ENCODE data around the gene HDAC1. TPM values are rescaled to one million over a fixed set of nuclear protein-coding genes. Genes with fewer than 3 reads are reported as not detected.
A peak's percentile ranks its signal among the peaks of the same experiment; 100 is the strongest.

The HDAC1 gene
- polyA plus RNA-seq, 3 donors: 73.8 to 95.0 (median 88.7) TPM

- no peaks in the 10 kb centered on the region for H3K36me3 ChIP-seq (replicated peaks in 1 of 2; ENCODE audit: control insufficient read depth in 1 of 2, insufficient read depth in 2 of 2, low read length in 2 of 2)
- Mint-ChIP-seq H3K36me3 (no peaks in the 10 kb centered on the region), H3K27ac (peak overlapping the region in 2 of 7 donors; percentile 6 to 11), H3K4me3 (no peak overlapping the region), H3K9me3 (peaks cover 0 to 5% (median 0%) of the 10 kb centered on the region in 7 donors), H3K4me1 (peaks cover 5% of the 10 kb centered on the region), H3K27me3 (ENCODE audit: low read depth in 3 of 3) (peaks cover 38 to 42% (median 38%) of the 10 kb centered on the region in 3 donors)
- H3K9ac ChIP-seq (ENCODE audit: insufficient read depth, low read length, poor library complexity, severe bottlenecking): no peak overlapping the region
- H3K27ac ChIP-seq (ENCODE audit: low read depth in 1 of 2, low read length in 2 of 2): no peak overlapping the region
- no peak for TF ChIP-seq CTCF (IDR thresholded peaks at IDR 0.05)
- H3K4me3 ChIP-seq (replicated peaks in 1 of 3; ENCODE audit: low read depth in 2 of 3, low read length in 3 of 3): no peak overlapping the region
- intact Hi-C loops (cut with micrococcal nuclease): no loop called here
- no peaks in the 10 kb centered on the region for H3K9me3 ChIP-seq (replicated peaks in 1 of 2; ENCODE audit: control insufficient read depth in 1 of 2, insufficient read depth in 1 of 2, low read length in 2 of 2)
- no peaks in the 10 kb centered on the region for H3K4me1 ChIP-seq (ENCODE audit: control insufficient read depth in 1 of 2, insufficient read depth in 2 of 2, low read length in 2 of 2)
- no peak overlapping the region for H3K4me2 ChIP-seq (replicated peaks; ENCODE audit: extremely low read depth, low read length, poor library complexity, severe bottlenecking)
- DNase-seq: no peak
- H3K79me2 ChIP-seq (ENCODE audit: insufficient read depth, low read length): no peaks in the 10 kb centered on the region
- H4K20me1 ChIP-seq (ENCODE audit: insufficient read depth, low read length): no peaks in the 10 kb centered on the region
- WGBS (ENCODE audit: insufficient coverage): 89% methylated on average over 7 of the region's 7 CpGs
- peak overlapping the region; percentile 5 for H2AFZ ChIP-seq (ENCODE audit: insufficient read depth, low read depth, low read length, poor library complexity, severe bottlenecking)
- peaks cover 0 to 26% of the 10 kb centered on the region in 2 donors for H3K27me3 ChIP-seq (ENCODE audit: control insufficient read depth in 2 of 2, insufficient read depth in 2 of 2, low read length in 2 of 2)
Observed at GRCh38 chr1:32272557-32273390, 19.1 kb upstream of the HDAC1 start.

GRCh38 chr1:32273391-32274208 is 18.3 kb upstream of the HDAC1 start:
- H3K27me3 Mint-ChIP-seq (ENCODE audit: low read depth in 3 of 3): peaks cover 38 to 42% (median 41%) of the 10 kb centered on the region in 3 donors
- no peak for DNase-seq
- H3K4me3 Mint-ChIP-seq: peak overlapping the region in 1 of 2 donors; percentile 58
- no peaks in the 10 kb centered on the region for H3K4me1 ChIP-seq (ENCODE audit: control insufficient read depth in 1 of 2, insufficient read depth in 2 of 2, low read length in 2 of 2)
- H4K20me1 ChIP-seq (ENCODE audit: insufficient read depth, low read length): no peaks in the 10 kb centered on the region
- peaks cover 0 to 5% (median 0%) of the 10 kb centered on the region in 7 donors for H3K9me3 Mint-ChIP-seq
- H2AFZ ChIP-seq (ENCODE audit: insufficient read depth, low read depth, low read length, poor library complexity, severe bottlenecking): peak overlapping the region; percentile 5
- WGBS (ENCODE audit: insufficient coverage): 45% methylated on average over 6 of the region's 10 CpGs
- H3K36me3 Mint-ChIP-seq: no peaks in the 10 kb centered on the region
- intact Hi-C loops (cut with micrococcal nuclease): no loop called here
- peak overlapping the region in 1 of 7 donors; percentile 59 for H3K27ac Mint-ChIP-seq
- H3K4me2 ChIP-seq (replicated peaks; ENCODE audit: extremely low read depth, low read length, poor library complexity, severe bottlenecking): no peak overlapping the region
- peaks cover 5% of the 10 kb centered on the region for H3K4me1 Mint-ChIP-seq
- H3K27me3 ChIP-seq (ENCODE audit: control insufficient read depth in 2 of 2, insufficient read depth in 2 of 2, low read length in 2 of 2): peaks cover 0 to 26% of the 10 kb centered on the region in 2 donors
- no peaks in the 10 kb centered on the region for H3K36me3 ChIP-seq (replicated peaks in 1 of 2; ENCODE audit: control insufficient read depth in 1 of 2, insufficient read depth in 2 of 2, low read length in 2 of 2)
- TF ChIP-seq CTCF (IDR thresholded peaks at IDR 0.05): no peak
- no peak overlapping the region for H3K4me3 ChIP-seq (replicated peaks in 1 of 3; ENCODE audit: low read depth in 2 of 3, low read length in 3 of 3)
- H3K9me3 ChIP-seq (replicated peaks in 1 of 2; ENCODE audit: control insufficient read depth in 1 of 2, insufficient read depth in 1 of 2, low read length in 2 of 2): no peaks in the 10 kb centered on the region
- H3K79me2 ChIP-seq (ENCODE audit: insufficient read depth, low read length): no peaks in the 10 kb centered on the region
- H3K27ac ChIP-seq (ENCODE audit: low read depth in 1 of 2, low read length in 2 of 2): no peak overlapping the region
- no peak overlapping the region for H3K9ac ChIP-seq (ENCODE audit: insufficient read depth, low read length, poor library complexity, severe bottlenecking)

All from CD14-positive monocyte (primary cell).